RWPE1 (cell line): Measurements from ENCODE around the gene SPEM3.

ENCODE experiments used
- CTCF ChIA-PET: fragments of 350-600 bp; sonication (Branson Sonifier 250); formaldehyde crosslinking; extraction: SDS; loops from one replicate; lab custom pipeline; 2021; lab: Yijun Ruan, JAX
- POLR2A ChIA-PET: fragments of 400-600 bp; formaldehyde crosslinking; extraction: SDS; loops from one replicate; lab custom pipeline; 2020; ENCODE audit warnings: antibody characterized with exemption; ENCODE audit not compliant: low non-redundant PET; lab: Yijun Ruan, JAX
- DNase-seq: peaks from one replicate; pipeline ENCODE4 v3.0.0; 2012; ENCODE audit warnings: low spot score
- H3K27ac ChIP-seq: fragments of 450-650 bp; 2 replicates; pipeline ENCODE4 v1.5.1; 2017
- CTCF ChIP-seq: fragments of 450-650 bp; conservative IDR thresholded peaks from 2 replicates; pipeline ENCODE4 v1.5.1; 2017; ENCODE audit warnings: low read depth, mild to moderate bottlenecking

Gene SPEM3

GRCh38 chr17:7442142-7442541 is 13.5 kb downstream of the SPEM3 start:
- CTCF ChIA-PET: no interaction called here
- no peak for DNase-seq
- POLR2A ChIA-PET: interaction anchor here (0.5 to 0.6 kb wide), 2 partner anchors 9 to 42 kb away, joined by 3 to 5 read pairs; partner anchors contain the start of gene POLR2A
- H3K27ac ChIP-seq: peak overlapping the region; percentile 84
- TF ChIP-seq CTCF: no peak

GRCh38 chr17:7443499-7444485 is 15.1 kb downstream of the SPEM3 start:
- ChIA-PET CTCF (interaction anchor here (0.7 kb wide), 1 partner anchor 31 kb away, joined by 3 read pairs; no protein-coding TSS in a partner anchor), POLR2A (interaction anchor here (0.6 to 1.1 kb wide), 3 partner anchors 19 to 112 kb away, joined by 3 to 7 read pairs (median 3); no protein-coding TSS in a partner anchor)
- TF ChIP-seq CTCF: no peak
- peak; percentile 64 for DNase-seq
- H3K27ac ChIP-seq: peak overlapping the region; percentile 84

GRCh38 chr17:7444682-7445618 is 16.3 kb downstream of the SPEM3 start, which contains the start of gene CHRNB1:
TSS of gene CHRNB1 (plus strand) at chr17:7445061. CDS start at chr17:7445128, 67 bp downstream.
- peak within 1 kb of the TSS; percentile 84 for H3K27ac ChIP-seq
- no peak for TF ChIP-seq CTCF
- ChIA-PET CTCF (interaction anchor here (0.6 to 0.7 kb wide), 2 partner anchors 30 to 50 kb away, joined by 3 read pairs; no protein-coding TSS in a partner anchor), POLR2A (interaction anchor here (0.7 to 1.1 kb wide), 2 partner anchors 17 to 18 kb away, joined by 3 read pairs; no protein-coding TSS in a partner anchor)
- DNase-seq: no peak

GRCh38 chr17:7445619-7445968 is 16.9 kb downstream of the SPEM3 start:
- no peak for DNase-seq
- ChIA-PET CTCF (no interaction called here), POLR2A (interaction anchor here (0.7 kb wide), 1 partner anchor 18 kb away, joined by 3 read pairs; no protein-coding TSS in a partner anchor)
- peak overlapping the region; percentile 84 for H3K27ac ChIP-seq
- TF ChIP-seq CTCF: no peak

GRCh38 chr17:7448461-7448860 is 19.8 kb downstream of the SPEM3 start:
- ChIA-PET POLR2A (no interaction called here), CTCF (no interaction called here)
- no peak for DNase-seq
- H3K27ac ChIP-seq: no peak overlapping the region; the same call in 1 of the 2 replicates
- TF ChIP-seq CTCF: no peak
